WTC11 (cell line): ENCODE data around the gene FGF3. TPM values are rescaled to one million over a fixed set of nuclear protein-coding genes. Genes with fewer than 3 reads are reported as not detected.

Source experiments
- ATAC-seq: fragments of 200-7000 bp; cut with Tn5 transposase; 2 replicates; pipeline ENCODE4 v1.10.0; 2021; ENCODE audit warnings: mild to moderate bottlenecking, moderate library complexity
- CTCF ChIA-PET: fragments of 300-600 bp; sonication (Branson Sonifier 250); formaldehyde crosslinking; loops from one replicate; lab custom pipeline; 2021; ENCODE audit warnings: antibody characterized with exemption; lab: Charles Lee
- POLR2A ChIA-PET: fragments of 350-600 bp; sonication (Branson Sonifier 250); formaldehyde crosslinking; loops from one replicate; lab custom pipeline; 2021; ENCODE audit warnings: antibody characterized with exemption; lab: Charles Lee
- DNase-seq: peaks from one replicate; pipeline ENCODE4 v3.0.0; 2021; ENCODE audit warnings: low spot score
- H3K27ac Mint-ChIP-seq: 2 replicates; pipeline ENCODE4 v1.8.0; 2021; ENCODE audit warnings: mixed read lengths
- H3K27me3 Mint-ChIP-seq: 2 replicates; pipeline ENCODE4 v1.8.0; 2021; ENCODE audit warnings: low read depth, mild to moderate bottlenecking, moderate library complexity, mixed read lengths
- H3K36me3 Mint-ChIP-seq: 2 replicates; pipeline ENCODE4 v1.8.0; 2021; ENCODE audit warnings: mixed read lengths
- H3K4me1 Mint-ChIP-seq: 2 replicates; pipeline ENCODE4 v1.8.0; 2022; ENCODE audit warnings: mixed read lengths
- H3K4me3 Mint-ChIP-seq: 2 replicates; pipeline ENCODE4 v1.8.0; 2021; ENCODE audit warnings: mild to moderate bottlenecking, moderate library complexity, mixed read lengths
- H3K9me3 Mint-ChIP-seq: 2 replicates; pipeline ENCODE4 v1.8.0; 2021; ENCODE audit warnings: mixed read lengths
- ATF1 ChIP-seq: sonication (generic); formaldehyde crosslinking; IDR thresholded peaks from 2 replicates; pipeline ENCODE4 v1.8.1; 2023; ENCODE audit warnings: mild to moderate bottlenecking, moderate library complexity, missing genetic modification reagents
- GABPB1 ChIP-seq: sonication (generic); formaldehyde crosslinking; IDR thresholded peaks from 2 replicates; pipeline ENCODE4 v1.8.1; 2023; ENCODE audit warnings: mild to moderate bottlenecking, missing genetic modification reagents
- HMGA2 ChIP-seq: fragments of 250-450 bp; sonication (Bioruptor Pico); IDR thresholded peaks from 2 replicates; pipeline ENCODE4 v1.4.0; 2021; ENCODE audit warnings: mild to moderate bottlenecking, moderate library complexity
- IRF1 ChIP-seq: sonication (generic); formaldehyde crosslinking; IDR thresholded peaks from 2 replicates; pipeline ENCODE4 v1.8.0; 2023; ENCODE audit warnings: missing genetic modification reagents
- JAZF1 ChIP-seq: fragments of 250-450 bp; sonication (Bioruptor Pico); IDR thresholded peaks from 2 replicates; pipeline ENCODE4 v1.9.0; 2021; ENCODE audit warnings: moderate library complexity, mild to moderate bottlenecking, inconsistent platforms
- NR1H2 ChIP-seq: sonication (generic); formaldehyde crosslinking; IDR thresholded peaks from 2 replicates; pipeline ENCODE4 v1.9.0; 2021; ENCODE audit warnings: mild to moderate bottlenecking, moderate library complexity, missing genetic modification reagents
- NR3C1 ChIP-seq: sonication (generic); formaldehyde crosslinking; conservative IDR thresholded peaks from 2 replicates; pipeline ENCODE4 v1.8.1; 2023; ENCODE audit warnings: low read depth, mild to moderate bottlenecking, missing genetic modification reagents
- PRDM15 ChIP-seq: sonication (generic); formaldehyde crosslinking; IDR thresholded peaks from 2 replicates; pipeline ENCODE4 v1.8.0; 2022; ENCODE audit warnings: missing genetic modification reagents
- PRRX2 ChIP-seq: fragments of 250-450 bp; sonication (Bioruptor Pico); IDR thresholded peaks from 2 replicates; pipeline ENCODE4 v1.8.0; 2021; ENCODE audit warnings: mild to moderate bottlenecking
- SP1 ChIP-seq: sonication (generic); formaldehyde crosslinking; conservative IDR thresholded peaks from 2 replicates; pipeline ENCODE4 v1.8.1; 2022; ENCODE audit warnings: missing genetic modification reagents
- TEAD1 ChIP-seq: sonication (generic); formaldehyde crosslinking; IDR thresholded peaks from 2 replicates; pipeline ENCODE4 v1.8.0; 2022; ENCODE audit warnings: mild to moderate bottlenecking, missing genetic modification reagents
- ZBTB21 ChIP-seq: sonication (generic); formaldehyde crosslinking; IDR thresholded peaks from 2 replicates; pipeline ENCODE4 v1.8.1; 2023; ENCODE audit warnings: mild to moderate bottlenecking, missing genetic modification reagents, borderline replicate concordance
- ZNF423 ChIP-seq: fragments of 250-450 bp; sonication (Bioruptor Pico); IDR thresholded peaks from 2 replicates; pipeline ENCODE4 v2.1.2; 2022; ENCODE audit warnings: mild to moderate bottlenecking, moderate library complexity
- ZSCAN18 ChIP-seq: fragments of 250-450 bp; sonication (Bioruptor Pico); IDR thresholded peaks from 2 replicates; pipeline ENCODE4 v2.1.2; 2022; ENCODE audit warnings: mild to moderate bottlenecking, moderate library complexity
- total RNA-seq: library from RNA; stranded (reverse); gene quantifications from 3 replicates; pipeline ENCODE4 v1.2.3, GENCODE V29; 2021
- TF ChIP-seq, protein P1 (sequence below): fragments of 250-450 bp; sonication (Bioruptor Pico); IDR thresholded peaks from 2 replicates; pipeline ENCODE4 v1.8.0; 2021; ENCODE audit warnings: mild to moderate bottlenecking
- TF ChIP-seq, protein P2 (sequence below): sonication (generic); formaldehyde crosslinking; IDR thresholded peaks from 2 replicates; pipeline ENCODE4 v1.8.0; 2023; ENCODE audit warnings: missing genetic modification reagents, mild to moderate bottlenecking, borderline replicate concordance
- TF ChIP-seq, protein P3 (sequence below): fragments of 250-450 bp; sonication (Bioruptor Pico); IDR thresholded peaks from 2 replicates; pipeline ENCODE4 v1.9.0; 2021; ENCODE audit warnings: mild to moderate bottlenecking
- TF ChIP-seq, protein P4 (sequence below): sonication (generic); formaldehyde crosslinking; IDR thresholded peaks from 2 replicates; pipeline ENCODE4 v1.8.1; 2023; ENCODE audit warnings: mild to moderate bottlenecking, missing genetic modification reagents, moderate library complexity
- TF ChIP-seq, protein P5 (sequence below): fragments of 200-600 bp; IDR thresholded peaks from 2 replicates; pipeline ENCODE4 v1.8.0; 2022; ENCODE audit warnings: antibody characterized with exemption
- TF ChIP-seq, protein P6 (sequence below): sonication (generic); formaldehyde crosslinking; IDR thresholded peaks from 2 replicates; pipeline ENCODE4 v1.8.1; 2023; ENCODE audit warnings: mild to moderate bottlenecking, missing genetic modification reagents

The FGF3 gene
- total RNA-seq, 1 experiment from 2014 or later, result not detected

DNA sequence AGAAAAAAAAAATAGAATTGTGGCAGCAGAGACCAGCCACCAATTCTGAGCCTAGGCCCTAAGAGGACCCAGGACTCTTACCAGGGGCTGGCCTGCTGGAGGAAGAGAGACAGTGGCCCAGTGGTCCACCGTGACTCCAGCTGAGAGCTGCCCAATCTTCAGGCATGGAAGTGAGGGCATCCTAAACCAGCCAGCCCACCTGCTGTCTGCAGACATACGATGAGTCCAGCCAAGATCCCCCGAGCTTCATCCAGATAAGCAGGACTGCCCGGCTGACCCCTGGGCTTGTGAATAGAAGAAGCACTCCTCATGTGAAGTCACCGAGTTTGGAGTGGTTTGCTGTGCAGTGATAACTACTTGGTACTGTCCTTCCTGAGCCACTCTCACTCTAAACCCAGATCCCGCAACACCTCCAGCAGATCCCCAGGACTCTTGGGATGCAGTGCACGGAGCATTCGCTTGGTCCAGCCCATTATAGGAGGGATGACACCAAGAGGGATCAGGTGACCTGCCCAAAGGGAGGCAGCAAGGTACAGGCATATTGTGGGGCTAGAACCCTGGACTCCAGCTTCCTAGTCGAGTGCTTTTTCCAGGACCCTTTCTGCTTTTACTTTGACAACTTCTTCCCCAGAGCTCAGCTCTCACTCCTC lies 41.7 kb upstream of the FGF3 start (continued):
- no peak for TF ChIP-seq PRDM15 (CRISPR knock-in tag)
- TF ChIP-seq NR1H2 (CRISPR knock-in tag), result no peak
- no peak for TF ChIP-seq ZNF423 (CRISPR knock-in tag)

GRCh38 chr11:69860244-69860643 lies 41.0 kb upstream of the FGF3 start:
- Mint-ChIP-seq H3K4me1 (peaks cover 2% of the 10 kb centered on the region; the same call in 1 of the 2 replicates), H3K27me3 (no peaks in the 10 kb centered on the region; the same call in 1 of the 2 replicates), H3K27ac (no peak overlapping the region), H3K9me3 (peaks cover 9% of the 10 kb centered on the region; the same call in 1 of the 2 replicates), H3K4me3 (no peak overlapping the region), H3K36me3 (no peaks in the 10 kb centered on the region)
- DNase-seq (no peak), ATAC-seq (no peak)
- ChIA-PET CTCF (interaction anchor here (1.0 to 1.3 kb wide), 3 partner anchors 18 to 32 kb away, joined by 3 to 4 read pairs (median 3); no protein-coding TSS in a partner anchor), POLR2A (interaction anchor here (0.6 kb wide), 1 partner anchor 342 kb away, joined by 3 read pairs; no protein-coding TSS in a partner anchor)
- TF ChIP-seq JAZF1 (CRISPR knock-in tag) (no peak), NR1H2 (CRISPR knock-in tag) (no peak), PRRX2 (CRISPR knock-in tag) (no peak), SP1 (no peak), TEAD1 (CRISPR knock-in tag) (no peak), GABPB1 (CRISPR knock-in tag) (no peak), HMGA2 (no peak), ZBTB21 (no peak), ZSCAN18 (CRISPR knock-in tag) (no peak), NR3C1 (CRISPR knock-in tag) (no peak), ATF1 (CRISPR knock-in tag) (no peak), IRF1 (no peak)
- TF ChIP-seq, protein P1, sequence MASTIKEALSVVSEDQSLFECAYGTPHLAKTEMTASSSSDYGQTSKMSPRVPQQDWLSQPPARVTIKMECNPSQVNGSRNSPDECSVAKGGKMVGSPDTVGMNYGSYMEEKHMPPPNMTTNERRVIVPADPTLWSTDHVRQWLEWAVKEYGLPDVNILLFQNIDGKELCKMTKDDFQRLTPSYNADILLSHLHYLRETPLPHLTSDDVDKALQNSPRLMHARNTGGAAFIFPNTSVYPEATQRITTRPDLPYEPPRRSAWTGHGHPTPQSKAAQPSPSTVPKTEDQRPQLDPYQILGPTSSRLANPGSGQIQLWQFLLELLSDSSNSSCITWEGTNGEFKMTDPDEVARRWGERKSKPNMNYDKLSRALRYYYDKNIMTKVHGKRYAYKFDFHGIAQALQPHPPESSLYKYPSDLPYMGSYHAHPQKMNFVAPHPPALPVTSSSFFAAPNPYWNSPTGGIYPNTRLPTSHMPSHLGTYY (CRISPR knock-in tag), result no peak
- TF ChIP-seq, protein P2, sequence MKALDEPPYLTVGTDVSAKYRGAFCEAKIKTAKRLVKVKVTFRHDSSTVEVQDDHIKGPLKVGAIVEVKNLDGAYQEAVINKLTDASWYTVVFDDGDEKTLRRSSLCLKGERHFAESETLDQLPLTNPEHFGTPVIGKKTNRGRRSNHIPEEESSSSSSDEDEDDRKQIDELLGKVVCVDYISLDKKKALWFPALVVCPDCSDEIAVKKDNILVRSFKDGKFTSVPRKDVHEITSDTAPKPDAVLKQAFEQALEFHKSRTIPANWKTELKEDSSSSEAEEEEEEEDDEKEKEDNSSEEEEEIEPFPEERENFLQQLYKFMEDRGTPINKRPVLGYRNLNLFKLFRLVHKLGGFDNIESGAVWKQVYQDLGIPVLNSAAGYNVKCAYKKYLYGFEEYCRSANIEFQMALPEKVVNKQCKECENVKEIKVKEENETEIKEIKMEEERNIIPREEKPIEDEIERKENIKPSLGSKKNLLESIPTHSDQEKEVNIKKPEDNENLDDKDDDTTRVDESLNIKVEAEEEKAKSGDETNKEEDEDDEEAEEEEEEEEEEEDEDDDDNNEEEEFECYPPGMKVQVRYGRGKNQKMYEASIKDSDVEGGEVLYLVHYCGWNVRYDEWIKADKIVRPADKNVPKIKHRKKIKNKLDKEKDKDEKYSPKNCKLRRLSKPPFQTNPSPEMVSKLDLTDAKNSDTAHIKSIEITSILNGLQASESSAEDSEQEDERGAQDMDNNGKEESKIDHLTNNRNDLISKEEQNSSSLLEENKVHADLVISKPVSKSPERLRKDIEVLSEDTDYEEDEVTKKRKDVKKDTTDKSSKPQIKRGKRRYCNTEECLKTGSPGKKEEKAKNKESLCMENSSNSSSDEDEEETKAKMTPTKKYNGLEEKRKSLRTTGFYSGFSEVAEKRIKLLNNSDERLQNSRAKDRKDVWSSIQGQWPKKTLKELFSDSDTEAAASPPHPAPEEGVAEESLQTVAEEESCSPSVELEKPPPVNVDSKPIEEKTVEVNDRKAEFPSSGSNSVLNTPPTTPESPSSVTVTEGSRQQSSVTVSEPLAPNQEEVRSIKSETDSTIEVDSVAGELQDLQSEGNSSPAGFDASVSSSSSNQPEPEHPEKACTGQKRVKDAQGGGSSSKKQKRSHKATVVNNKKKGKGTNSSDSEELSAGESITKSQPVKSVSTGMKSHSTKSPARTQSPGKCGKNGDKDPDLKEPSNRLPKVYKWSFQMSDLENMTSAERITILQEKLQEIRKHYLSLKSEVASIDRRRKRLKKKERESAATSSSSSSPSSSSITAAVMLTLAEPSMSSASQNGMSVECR (CRISPR knock-in tag), result no peak
- TF ChIP-seq, protein P3, sequence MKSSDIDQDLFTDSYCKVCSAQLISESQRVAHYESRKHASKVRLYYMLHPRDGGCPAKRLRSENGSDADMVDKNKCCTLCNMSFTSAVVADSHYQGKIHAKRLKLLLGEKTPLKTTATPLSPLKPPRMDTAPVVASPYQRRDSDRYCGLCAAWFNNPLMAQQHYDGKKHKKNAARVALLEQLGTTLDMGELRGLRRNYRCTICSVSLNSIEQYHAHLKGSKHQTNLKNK, result no peak
- TF ChIP-seq, protein P4, sequence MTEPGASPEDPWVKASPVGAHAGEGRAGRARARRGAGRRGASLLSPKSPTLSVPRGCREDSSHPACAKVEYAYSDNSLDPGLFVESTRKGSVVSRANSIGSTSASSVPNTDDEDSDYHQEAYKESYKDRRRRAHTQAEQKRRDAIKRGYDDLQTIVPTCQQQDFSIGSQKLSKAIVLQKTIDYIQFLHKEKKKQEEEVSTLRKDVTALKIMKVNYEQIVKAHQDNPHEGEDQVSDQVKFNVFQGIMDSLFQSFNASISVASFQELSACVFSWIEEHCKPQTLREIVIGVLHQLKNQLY (CRISPR knock-in tag), result no peak
- TF ChIP-seq, protein P5, sequence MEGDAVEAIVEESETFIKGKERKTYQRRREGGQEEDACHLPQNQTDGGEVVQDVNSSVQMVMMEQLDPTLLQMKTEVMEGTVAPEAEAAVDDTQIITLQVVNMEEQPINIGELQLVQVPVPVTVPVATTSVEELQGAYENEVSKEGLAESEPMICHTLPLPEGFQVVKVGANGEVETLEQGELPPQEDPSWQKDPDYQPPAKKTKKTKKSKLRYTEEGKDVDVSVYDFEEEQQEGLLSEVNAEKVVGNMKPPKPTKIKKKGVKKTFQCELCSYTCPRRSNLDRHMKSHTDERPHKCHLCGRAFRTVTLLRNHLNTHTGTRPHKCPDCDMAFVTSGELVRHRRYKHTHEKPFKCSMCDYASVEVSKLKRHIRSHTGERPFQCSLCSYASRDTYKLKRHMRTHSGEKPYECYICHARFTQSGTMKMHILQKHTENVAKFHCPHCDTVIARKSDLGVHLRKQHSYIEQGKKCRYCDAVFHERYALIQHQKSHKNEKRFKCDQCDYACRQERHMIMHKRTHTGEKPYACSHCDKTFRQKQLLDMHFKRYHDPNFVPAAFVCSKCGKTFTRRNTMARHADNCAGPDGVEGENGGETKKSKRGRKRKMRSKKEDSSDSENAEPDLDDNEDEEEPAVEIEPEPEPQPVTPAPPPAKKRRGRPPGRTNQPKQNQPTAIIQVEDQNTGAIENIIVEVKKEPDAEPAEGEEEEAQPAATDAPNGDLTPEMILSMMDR, result no peak
- TF ChIP-seq, protein P6, sequence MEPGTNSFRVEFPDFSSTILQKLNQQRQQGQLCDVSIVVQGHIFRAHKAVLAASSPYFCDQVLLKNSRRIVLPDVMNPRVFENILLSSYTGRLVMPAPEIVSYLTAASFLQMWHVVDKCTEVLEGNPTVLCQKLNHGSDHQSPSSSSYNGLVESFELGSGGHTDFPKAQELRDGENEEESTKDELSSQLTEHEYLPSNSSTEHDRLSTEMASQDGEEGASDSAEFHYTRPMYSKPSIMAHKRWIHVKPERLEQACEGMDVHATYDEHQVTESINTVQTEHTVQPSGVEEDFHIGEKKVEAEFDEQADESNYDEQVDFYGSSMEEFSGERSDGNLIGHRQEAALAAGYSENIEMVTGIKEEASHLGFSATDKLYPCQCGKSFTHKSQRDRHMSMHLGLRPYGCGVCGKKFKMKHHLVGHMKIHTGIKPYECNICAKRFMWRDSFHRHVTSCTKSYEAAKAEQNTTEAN (CRISPR knock-in tag), result no peak
